Measurements from ENCODE around the gene TENM4.

DNA sequence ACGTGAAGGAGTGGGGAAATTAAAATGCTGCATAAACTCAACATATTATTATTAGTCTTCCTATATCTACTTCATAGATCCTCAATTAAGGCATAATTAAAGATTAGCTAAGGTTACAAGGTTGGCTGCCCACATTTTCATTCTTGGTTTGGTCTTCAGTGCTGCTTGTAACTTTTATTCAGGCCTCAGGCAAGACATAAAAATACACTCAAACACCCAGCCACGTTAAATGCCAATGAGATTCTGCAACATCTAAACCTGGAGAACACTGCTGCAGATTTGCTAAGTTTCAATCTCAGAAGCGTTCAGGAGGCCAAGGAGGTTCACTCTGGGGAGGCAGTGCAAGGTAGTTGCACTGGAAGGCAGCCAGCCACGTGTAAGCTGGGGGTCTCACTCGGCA, 507.5 kb downstream of the TENM4 start:
- TF ChIP-seq CTCF (IDR thresholded peaks at IDR 0.05), result no peak
- TF ChIP-seq POLR2A (IDR thresholded peaks at IDR 0.05), result no peak
